ENCODE data around the gene SNX20. TPM values are rescaled to one million over a fixed set of nuclear protein-coding genes. Genes with fewer than 3 reads are reported as not detected.

The SNX20 gene
- total and polyA plus RNA-seq, 2 of the 4 experiments (the other 2 are of a cell fraction), result not detected

GRCh38 chr16:50692644-50692998 is 11.5 kb upstream of the SNX20 start:
- Histone ChIP-seq H2AK9ac (replicated peaks; ENCODE audit: low read depth, low read length, poor library complexity) (peak overlapping the region; percentile 42), H3K27me3 (ENCODE audit: control insufficient read depth, insufficient read depth, low read length) (peaks cover 18% of the 10 kb centered on the region; the same call in 1 of the 2 replicates), H4K5ac (ENCODE audit: low read depth, low read length) (no peak overlapping the region), H2BK120ac (ENCODE audit: low read depth, low read length) (no peak overlapping the region), H2AK5ac (ENCODE audit: low read depth, low read length) (no peak overlapping the region), H4K20me1 (ENCODE audit: insufficient read depth, low read length) (no peaks in the 10 kb centered on the region), H3K4me1 (ENCODE audit: control insufficient read depth, insufficient read depth, low read length) (no peaks in the 10 kb centered on the region), H3K14ac (replicated peaks; ENCODE audit: low read depth, low read length) (no peak overlapping the region), H3K36me3 (ENCODE audit: control insufficient read depth, insufficient read depth, low read length) (no peaks in the 10 kb centered on the region), H3K9me1 (ENCODE audit: insufficient read depth, low read length) (0 out of 2 replicates have a peak, but pooled peaks cover 4% of the 10 kb centered on the region), H3K4ac (ENCODE audit: low read depth, low read length) (no peak overlapping the region), H4K8ac (ENCODE audit: low read depth in 2 of 2, low read length in 2 of 2) (no peak overlapping the region), H3K18ac (ENCODE audit: low read depth, low read length) (no peak overlapping the region), H3K79me1 (ENCODE audit: low read depth in 1 of 2, low read length in 2 of 2) (no peaks in the 10 kb centered on the region), H3K56ac (ENCODE audit: extremely low read depth, insufficient read depth, low read length) (no peak overlapping the region), H2BK15ac (ENCODE audit: low read depth, low read length) (no peak overlapping the region), H2AFZ (replicated peaks; ENCODE audit: low read length, poor library complexity) (peak overlapping the region; percentile 23), H3K4me2 (ENCODE audit: low read depth, low read length) (no peak overlapping the region), H3K27ac (ENCODE audit: insufficient read depth, low read length) (no peak overlapping the region), H2BK5ac (ENCODE audit: low read depth, low read length, poor library complexity, severe bottlenecking) (peak overlapping the region; percentile 80), H3K9me3 (ENCODE audit: control insufficient read depth, insufficient read depth, low read length) (no peaks in the 10 kb centered on the region), H3K4me3 (ENCODE audit: insufficient read depth, low read depth, low read length) (no peak overlapping the region), H4K91ac (ENCODE audit: insufficient read depth, low read depth, low read length) (no peak overlapping the region), H2BK20ac (ENCODE audit: low read depth, low read length) (no peak overlapping the region), H3K9ac (ENCODE audit: low read depth, low read length) (no peak overlapping the region), H3K23ac (ENCODE audit: low read depth, low read length) (no peak overlapping the region; the same call in 1 of the 2 replicates)
- in situ Hi-C loops (cut with MboI; ENCODE audit: low sequenced_read_pairs), result no loop called here
- TF ChIP-seq, protein P1, sequence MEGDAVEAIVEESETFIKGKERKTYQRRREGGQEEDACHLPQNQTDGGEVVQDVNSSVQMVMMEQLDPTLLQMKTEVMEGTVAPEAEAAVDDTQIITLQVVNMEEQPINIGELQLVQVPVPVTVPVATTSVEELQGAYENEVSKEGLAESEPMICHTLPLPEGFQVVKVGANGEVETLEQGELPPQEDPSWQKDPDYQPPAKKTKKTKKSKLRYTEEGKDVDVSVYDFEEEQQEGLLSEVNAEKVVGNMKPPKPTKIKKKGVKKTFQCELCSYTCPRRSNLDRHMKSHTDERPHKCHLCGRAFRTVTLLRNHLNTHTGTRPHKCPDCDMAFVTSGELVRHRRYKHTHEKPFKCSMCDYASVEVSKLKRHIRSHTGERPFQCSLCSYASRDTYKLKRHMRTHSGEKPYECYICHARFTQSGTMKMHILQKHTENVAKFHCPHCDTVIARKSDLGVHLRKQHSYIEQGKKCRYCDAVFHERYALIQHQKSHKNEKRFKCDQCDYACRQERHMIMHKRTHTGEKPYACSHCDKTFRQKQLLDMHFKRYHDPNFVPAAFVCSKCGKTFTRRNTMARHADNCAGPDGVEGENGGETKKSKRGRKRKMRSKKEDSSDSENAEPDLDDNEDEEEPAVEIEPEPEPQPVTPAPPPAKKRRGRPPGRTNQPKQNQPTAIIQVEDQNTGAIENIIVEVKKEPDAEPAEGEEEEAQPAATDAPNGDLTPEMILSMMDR (conservative IDR thresholded peaks at IDR 0.05; ENCODE audit: low read depth, low read length), result no peak
- TF ChIP-seq RCOR1 (IDR thresholded peaks at IDR 0.05; ENCODE audit: insufficient replicate concordance, low read length), result no peak
- TF ChIP-seq, protein P2, sequence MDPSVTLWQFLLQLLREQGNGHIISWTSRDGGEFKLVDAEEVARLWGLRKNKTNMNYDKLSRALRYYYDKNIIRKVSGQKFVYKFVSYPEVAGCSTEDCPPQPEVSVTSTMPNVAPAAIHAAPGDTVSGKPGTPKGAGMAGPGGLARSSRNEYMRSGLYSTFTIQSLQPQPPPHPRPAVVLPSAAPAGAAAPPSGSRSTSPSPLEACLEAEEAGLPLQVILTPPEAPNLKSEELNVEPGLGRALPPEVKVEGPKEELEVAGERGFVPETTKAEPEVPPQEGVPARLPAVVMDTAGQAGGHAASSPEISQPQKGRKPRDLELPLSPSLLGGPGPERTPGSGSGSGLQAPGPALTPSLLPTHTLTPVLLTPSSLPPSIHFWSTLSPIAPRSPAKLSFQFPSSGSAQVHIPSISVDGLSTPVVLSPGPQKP (IDR thresholded peaks at IDR 0.05; ENCODE audit: borderline replicate concordance, low read depth, low read length), result no peak
- no peak for TF ChIP-seq BHLHE40 (IDR thresholded peaks at IDR 0.05; ENCODE audit: low read depth, low read length)
- no peak for TF ChIP-seq USF2 (IDR thresholded peaks at IDR 0.05; ENCODE audit: low read depth, low read length)
- no peak for TF ChIP-seq NFE2L2 (IDR thresholded peaks at IDR 0.05; ENCODE audit: low read depth, low read length)
- TF ChIP-seq RAD21 (IDR thresholded peaks at IDR 0.05; ENCODE audit: low read length), result no peak
- TF ChIP-seq MAFK (IDR thresholded peaks at IDR 0.05; ENCODE audit: low read depth, low read length), result no peak
- no peak for TF ChIP-seq CEBPB (IDR thresholded peaks at IDR 0.05; ENCODE audit: low read depth, low read length)
- no peak for TF ChIP-seq SMC3 (IDR thresholded peaks at IDR 0.05; ENCODE audit: low read depth, low read length)
- no peak for TF ChIP-seq FOS (IDR thresholded peaks at IDR 0.05; ENCODE audit: low read depth, low read length)
- no peak for TF ChIP-seq MXI1 (IDR thresholded peaks at IDR 0.05; ENCODE audit: borderline replicate concordance, low read depth, low read length)
- TF ChIP-seq CHD1 (IDR thresholded peaks at IDR 0.05; ENCODE audit: low read depth, low read length), result no peak
- no peak for TF ChIP-seq POLR2A (IDR thresholded peaks at IDR 0.05; ENCODE audit: low read depth, low read length)
- TF ChIP-seq MAZ (IDR thresholded peaks at IDR 0.05; ENCODE audit: borderline replicate concordance, low read depth, low read length), result no peak
- no peak for TF ChIP-seq RFX5 (IDR thresholded peaks at IDR 0.05; ENCODE audit: low read depth, low read length)
- intact Hi-C loops (cut with micrococcal nuclease), result no loop called here
- POLR2A ChIA-PET (ENCODE audit: unreplicated experiment), result no interaction called here
- no TSS peak for BruUV-seq (replicated peaks)
- ATAC-seq (ENCODE audit: low read depth) (no peak), DNase-seq (no peak)
- dilution Hi-C loops (cut with HindIII; ENCODE audit: low sequenced_read_pairs, unreplicated experiment), result no loop called here
- 74 to 100% methylated on average over 2 to 4 of the region's 4 CpGs for WGBS, 2 experiments (ENCODE audit: extremely low coverage in 2 of 2, insufficient read length in 1 of 2)
- CTCF ChIA-PET, result no interaction called here

Data from IMR-90 (cell line).